Jurkat, Clone E6-1 (cell line): ENCODE data around the gene AGBL5.

Experiments used
- DNase-seq: peaks from one replicate; pipeline ENCODE4 v3.0.0-alpha.2; 2011; ENCODE audit warnings: low read depth, low spot score
- H3K4me3 ChIP-seq: 2 replicates; pipeline ENCODE4 v1.5.1; 2011; ENCODE audit warnings: mild to moderate bottlenecking, low read length, control low read depth, moderate library complexity

Gene AGBL5

DNA sequence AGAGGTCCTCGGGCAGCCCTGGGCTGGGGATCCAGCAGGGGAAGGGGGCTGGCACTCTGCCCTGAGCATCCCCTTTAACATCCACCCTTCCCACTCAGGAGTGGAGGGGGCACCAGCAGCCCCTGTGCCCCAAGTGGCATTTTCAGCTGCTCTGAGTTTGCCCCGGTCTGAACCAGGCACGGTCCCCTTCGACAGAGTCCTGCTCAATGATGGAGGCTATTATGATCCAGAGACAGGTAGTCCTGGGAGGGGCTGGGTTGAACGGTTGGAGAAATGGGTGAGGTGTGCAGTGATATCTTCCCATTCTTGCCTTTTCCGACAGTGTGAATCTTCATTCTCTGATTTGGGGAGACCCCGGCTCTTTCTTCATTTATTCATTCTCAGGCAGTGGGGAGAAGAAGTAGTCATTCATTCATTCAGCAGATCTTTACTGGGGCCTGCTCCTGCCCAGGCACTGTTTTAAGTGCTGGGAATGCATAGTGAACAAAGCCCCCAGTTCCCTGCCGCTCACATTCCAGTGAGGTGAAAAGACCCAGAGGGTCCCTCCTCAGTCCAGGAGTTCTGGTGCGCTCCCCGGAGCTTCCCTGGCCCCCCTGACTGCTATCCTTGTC is 33.7 kb downstream of the AGBL5 start:
- no peak for DNase-seq
- no peak overlapping the region for H3K4me3 ChIP-seq

DNA sequence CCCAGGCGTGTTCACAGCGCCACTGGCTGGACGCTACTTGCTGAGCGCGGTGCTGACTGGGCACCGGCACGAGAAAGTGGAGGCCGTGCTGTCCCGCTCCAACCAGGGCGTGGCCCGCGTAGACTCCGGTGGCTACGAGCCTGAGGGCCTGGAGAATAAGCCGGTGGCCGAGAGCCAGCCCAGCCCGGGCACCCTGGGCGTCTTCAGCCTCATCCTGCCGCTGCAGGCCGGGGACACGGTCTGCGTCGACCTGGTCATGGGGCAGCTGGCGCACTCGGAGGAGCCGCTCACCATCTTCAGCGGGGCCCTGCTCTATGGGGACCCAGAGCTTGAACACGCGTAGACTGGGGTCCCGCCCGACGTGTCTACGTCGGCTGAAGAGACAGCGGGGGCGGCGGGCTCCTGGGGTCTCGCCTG is 34.2 kb downstream of the AGBL5 start:
- DNase-seq: no peak
- H3K4me3 ChIP-seq: no peak overlapping the region; the same call in 1 of the 2 replicates

DNA sequence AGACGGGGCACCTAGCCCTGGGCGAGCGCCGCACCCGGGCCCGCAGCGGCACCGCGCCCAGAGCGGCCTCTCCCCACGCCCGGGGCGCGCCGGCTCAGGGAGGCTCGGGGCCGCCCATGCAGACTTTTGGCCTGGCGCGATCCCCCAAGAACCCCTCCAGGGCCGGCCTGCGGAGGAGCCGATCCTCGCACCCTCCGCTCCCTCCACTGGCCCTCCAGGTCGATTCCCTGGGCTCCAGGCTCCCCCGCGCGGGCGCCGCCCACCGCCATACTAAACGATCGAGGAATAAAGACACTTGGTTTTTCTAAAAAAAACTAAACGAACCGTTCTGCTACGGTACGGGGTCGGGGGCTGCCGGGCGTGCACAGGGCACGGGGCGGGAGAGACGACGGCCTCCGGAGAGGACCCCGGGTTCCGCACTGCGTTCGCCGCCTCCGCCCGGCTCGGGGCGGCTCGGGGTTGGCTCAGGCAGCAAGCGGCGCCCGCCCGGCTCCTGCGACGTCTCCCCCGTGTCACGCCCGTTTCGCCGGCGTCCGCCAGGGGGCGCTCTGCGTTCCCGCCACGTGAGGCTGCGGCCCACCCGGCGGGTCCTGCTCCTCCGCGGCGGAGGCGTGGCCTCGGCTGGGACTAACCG is 34.7 kb downstream of the AGBL5 start:
- peak; percentile 89 for DNase-seq
- H3K4me3 ChIP-seq: peak overlapping the region; percentile 55

DNA sequence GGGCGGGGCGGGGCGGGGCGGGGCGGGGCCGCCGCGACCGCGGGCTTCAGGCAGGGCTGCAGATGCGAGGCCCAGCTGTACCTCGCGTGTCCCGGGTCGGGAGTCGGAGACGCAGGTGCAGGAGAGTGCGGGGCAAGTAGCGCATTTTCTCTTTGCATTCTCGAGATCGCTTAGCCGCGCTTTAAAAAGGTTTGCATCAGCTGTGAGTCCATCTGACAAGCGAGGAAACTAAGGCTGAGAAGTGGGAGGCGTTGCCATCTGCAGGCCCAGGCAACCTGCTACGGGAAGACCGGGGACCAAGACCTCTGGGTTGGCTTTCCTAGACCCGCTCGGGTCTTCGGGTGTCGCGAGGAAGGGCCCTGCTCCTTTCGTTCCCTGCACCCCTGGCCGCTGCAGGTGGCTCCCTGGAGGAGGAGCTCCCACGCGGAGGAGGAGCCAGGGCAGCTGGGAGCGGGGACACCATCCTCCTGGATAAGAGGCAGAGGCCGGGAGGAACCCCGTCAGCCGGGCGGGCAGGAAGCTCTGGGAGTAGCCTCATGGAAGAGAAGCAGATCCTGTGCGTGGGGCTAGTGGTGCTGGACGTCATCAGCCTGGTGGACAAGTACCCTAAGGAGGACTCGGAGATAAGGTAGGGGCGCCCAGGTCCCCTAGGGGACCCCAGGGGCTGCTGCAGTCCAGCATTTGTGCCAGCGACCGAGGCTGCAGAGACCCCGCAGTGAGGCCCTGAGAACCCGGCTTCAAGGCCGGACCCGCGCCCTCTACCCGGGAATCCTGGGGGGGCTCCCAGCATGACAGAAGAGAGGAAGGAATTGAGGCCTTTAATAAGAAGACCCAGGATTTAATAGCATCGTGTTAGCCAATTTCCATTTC is 35.5 kb downstream of the AGBL5 start, which contains the start of gene KHK:
Gene KHK, plus strand, starts transcription at position 49 of the 870 bp plus-strand sequence. Its CDS starts 488 bp downstream, at position 537.
- peak within 1 kb of the TSS; percentile 55 for H3K4me3 ChIP-seq
- no peak for DNase-seq

DNA sequence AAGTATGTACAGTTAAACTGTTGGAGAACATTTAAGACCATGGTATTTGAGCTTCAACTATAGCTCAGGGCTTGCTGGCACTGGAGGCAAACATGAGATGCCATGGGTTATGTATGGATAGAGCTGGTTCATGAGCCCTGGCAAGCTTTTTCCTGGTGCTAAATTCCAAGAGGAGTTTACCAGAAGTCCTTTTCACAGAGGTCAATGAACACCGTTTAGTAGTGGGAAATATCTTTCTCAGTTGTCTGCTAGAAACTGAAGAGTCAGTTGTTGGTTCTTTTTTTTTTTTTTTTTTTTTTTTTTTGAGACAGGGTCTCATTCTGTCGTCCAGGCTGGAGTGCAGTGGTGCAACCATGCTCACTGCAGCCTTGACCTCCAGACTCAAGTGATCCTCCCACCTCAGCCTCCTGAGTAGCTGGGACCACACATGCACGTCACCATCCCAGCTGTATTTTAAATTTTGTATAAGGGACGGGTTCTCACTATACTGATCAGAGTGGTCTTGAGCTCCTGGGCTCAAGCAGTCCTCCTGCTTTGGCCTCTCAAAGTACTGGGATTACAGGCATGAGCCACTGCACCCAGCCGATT is 36.4 kb downstream of the AGBL5 start:
- no peak for DNase-seq
- no peak overlapping the region for H3K4me3 ChIP-seq

DNA sequence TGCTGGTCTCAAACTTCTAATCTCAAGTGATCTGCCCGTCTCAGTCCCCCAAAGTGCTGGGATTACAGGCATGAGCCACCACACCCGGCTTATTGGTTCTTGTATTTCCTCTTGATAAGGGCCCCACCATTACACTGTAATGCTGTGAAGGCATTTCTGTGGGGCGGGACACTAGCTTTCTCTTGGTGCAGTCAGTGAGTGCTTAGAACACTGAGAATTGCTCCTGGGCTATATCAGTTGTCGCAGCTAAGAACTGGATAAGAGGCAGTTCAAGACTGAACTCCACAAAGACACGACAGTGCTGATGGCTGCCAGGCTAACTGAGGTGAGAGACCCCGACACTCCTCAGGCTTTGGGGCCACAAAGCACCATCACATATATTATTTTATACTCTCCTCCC is 37.2 kb downstream of the AGBL5 start:
- no peak for DNase-seq
- H3K4me3 ChIP-seq: no peak overlapping the region

DNA sequence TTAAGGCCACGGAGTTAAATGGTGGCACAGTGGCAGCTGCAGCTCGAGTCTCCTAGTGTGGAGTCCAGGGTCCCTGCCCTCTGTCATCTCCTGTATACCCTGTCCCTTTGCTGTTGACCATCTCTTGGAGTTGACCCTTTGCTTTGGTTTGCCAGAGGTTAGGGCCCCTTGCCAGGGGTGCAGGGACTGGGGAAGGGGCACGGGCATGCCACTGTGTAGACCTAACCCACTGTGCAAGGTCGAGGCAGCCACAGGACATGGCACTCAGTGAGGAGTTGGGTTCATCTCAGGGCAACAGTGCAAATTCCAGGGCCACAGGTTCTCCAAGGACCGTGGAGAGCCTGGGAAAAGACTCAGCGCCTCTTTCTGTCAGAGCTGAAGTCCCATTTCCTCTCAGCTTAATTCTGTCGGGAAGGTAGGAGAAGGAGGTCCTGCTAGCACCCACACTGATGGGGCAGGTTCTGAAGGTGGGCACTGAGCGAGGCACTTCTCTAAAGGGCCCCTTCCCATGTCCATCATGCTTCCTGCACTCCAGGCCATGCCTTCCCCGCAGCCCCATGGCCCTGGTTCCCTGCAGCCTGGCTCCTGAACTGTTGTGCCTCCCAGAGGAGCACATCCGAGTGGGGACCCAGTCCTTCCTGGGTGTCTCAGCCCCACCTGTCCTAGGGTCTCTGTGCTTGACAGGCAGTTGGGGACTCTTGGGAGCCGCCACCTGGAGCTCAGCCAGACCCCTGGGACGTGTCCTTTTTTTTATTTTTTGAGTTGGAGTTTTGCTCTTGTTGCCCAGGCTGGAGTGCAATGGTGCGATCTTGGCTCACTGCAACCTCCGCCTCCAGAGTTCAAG is 37.9 kb downstream of the AGBL5 start:
- no peak for DNase-seq

DNA sequence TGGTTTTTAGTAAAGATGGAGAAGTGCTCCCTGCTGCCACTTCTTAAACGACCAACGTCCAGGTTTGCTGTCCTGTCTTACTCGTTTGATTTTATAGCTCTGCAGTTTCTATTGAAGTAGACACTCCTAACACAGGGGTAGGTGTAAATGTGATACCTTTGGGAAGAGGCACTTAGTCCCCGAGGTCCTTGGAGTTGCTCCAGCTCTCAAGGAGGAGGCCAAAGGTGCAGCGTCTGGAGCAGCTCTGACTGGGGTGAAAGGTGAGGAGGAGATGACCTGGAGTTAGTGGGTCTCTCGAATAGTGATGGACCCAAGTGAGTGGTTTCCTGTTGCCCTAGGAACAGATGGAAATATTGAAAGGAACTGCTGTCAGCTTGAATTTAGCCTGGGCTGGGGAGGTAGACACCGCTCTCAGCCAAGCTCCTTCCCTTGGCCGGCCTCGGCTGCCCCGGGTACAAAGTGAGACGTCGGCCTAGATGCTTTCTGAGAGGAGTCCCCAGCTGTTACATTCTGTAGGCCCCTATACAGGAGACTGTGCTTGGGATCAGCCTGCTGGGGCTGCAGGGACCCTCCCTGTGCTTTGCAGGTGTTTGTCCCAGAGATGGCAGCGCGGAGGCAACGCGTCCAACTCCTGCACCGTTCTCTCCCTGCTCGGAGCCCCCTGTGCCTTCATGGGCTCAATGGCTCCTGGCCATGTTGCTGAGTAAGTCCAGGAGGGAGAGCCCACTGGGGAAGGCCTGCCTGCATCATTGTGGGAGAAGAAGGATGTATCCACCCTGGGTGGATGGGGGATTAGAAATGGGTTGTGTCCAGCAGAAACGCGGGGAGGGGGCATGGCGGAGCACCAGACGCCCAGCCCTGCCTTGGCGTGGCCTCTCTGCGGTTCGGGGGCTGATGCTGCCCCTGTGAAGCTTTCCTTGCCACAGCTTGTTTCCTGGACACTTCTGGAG is 40.6 kb downstream of the AGBL5 start:
- DNase-seq: no peak
- H3K4me3 ChIP-seq: no peak overlapping the region

More for the DNA sequence above, 37.9 kb downstream of the AGBL5 start:
- no peak overlapping the region for H3K4me3 ChIP-seq

DNA sequence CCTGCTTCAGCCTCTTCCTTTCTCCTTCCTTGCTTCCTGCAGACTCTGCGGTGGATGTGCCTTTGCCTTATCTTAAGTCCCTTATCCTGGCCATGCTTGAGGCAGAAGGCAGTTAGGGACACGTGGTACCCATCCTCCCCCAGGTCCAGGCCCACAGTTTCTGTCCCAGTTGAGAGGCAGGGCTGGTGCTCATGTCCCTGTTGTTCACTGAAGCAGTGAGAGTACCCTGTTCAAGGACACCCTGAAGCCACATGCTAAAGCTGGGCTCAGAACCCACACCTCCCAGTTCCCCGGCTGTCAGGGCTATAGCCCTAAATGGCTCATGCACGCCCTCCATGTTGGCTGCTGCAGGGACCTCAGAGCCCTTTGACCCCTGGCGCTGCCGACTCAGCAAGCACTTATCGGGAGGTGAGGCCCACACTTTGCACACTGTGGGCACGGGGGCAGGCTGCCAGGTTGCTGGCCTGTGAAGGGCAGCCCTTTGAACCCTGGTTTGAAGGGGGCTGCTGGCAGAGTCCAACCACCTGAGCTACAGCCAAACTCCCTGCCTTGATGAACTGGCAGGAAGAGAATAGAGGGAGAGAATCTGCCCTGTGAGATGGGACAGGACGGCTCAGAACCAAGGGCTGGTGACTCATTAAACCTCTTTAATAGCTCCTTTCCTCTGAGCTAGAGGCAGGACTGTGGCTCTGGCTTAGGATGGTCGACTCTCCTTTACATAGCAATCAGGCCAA is 41.4 kb downstream of the AGBL5 start:
- H3K4me3 ChIP-seq: no peak overlapping the region
- no peak for DNase-seq

DNA sequence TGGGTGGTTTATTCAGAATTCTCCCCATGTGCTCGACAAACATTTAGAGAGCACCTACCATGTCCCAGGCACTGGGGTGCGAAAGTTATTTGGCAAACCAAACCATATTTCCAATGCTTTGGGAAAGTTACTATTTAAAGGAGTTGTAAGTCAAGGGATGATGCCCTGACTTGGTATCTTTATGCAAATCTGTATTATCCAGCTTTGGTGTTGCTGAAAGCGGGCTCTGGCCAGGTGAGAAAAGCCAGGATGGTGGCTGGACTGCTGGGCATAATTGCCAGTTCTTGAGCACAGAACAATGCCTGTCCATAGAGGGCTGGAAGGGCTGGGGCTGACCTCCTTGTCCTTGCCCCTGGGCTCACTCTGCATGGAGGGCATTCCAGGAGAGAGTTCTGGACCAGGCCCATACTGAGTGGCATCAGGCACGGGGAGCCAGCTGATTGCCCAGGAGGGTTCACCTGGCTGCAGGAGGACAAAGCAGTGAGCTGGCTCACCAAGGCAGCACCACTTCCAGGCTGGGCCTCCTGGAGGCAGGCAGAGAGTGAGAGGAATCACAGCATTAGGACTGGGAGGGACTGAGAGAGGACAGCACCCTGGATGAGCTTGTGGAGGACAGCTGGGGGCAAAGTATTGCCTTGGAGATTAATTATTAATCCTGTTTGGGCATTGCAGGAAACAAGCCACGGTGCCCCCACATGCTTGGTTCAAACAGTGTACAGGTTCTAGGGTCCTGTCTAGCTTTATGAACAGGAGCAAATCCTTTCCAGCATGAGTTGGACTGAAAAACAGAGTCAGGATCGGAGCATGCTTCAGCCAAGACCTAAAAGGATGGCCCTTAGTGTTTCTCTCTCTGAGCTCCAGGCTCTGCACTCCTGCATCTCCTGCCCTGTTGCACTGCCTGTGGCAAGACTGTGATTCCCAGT is 42.2 kb downstream of the AGBL5 start:
- no peak overlapping the region for H3K4me3 ChIP-seq
- DNase-seq: no peak

DNA sequence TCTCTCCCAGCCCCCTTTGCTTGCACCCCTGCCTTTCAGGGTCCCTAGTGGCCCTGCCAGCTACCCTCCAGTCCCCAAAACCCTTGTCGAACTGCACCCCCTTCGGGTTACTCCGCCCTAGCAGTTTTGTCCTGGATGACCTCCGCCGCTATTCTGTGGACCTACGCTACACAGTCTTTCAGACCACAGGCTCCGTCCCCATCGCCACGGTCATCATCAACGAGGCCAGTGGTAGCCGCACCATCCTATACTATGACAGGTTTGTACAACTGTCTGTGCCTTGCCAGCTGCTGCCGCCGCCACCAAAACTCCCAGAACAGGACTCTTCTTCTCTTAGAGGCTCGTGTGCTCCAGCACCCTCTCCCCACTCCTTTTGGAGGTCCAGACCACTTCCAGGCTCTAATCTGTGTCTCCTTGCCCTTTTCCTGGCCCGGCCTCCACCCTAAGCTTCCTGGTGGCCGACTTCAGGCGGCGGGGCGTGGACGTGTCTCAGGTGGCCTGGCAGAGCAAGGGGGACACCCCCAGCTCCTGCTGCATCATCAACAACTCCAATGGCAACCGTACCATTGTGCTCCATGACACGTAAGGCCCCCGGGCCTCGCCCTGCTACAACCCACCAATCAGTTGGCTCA is 43.0 kb downstream of the AGBL5 start:
- H3K4me3 ChIP-seq: no peak overlapping the region
- DNase-seq: no peak

DNA sequence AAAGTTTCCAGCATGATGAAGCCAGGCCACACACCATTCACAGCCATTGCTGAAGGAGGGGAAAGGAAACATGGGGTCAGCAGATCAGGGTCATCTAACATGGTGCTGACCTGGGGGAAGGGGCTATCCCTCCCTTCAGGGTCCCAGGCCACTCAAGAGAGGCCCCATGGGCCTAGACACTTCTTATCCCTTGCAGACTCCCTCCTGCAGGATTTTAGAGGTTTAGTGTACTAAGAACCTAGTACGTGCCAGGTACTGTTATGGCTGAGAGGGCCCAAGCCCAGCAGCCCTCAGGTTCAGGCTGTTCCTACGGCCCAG is 43.9 kb downstream of the AGBL5 start:
- H3K4me3 ChIP-seq: no peak overlapping the region
- no peak for DNase-seq

DNA sequence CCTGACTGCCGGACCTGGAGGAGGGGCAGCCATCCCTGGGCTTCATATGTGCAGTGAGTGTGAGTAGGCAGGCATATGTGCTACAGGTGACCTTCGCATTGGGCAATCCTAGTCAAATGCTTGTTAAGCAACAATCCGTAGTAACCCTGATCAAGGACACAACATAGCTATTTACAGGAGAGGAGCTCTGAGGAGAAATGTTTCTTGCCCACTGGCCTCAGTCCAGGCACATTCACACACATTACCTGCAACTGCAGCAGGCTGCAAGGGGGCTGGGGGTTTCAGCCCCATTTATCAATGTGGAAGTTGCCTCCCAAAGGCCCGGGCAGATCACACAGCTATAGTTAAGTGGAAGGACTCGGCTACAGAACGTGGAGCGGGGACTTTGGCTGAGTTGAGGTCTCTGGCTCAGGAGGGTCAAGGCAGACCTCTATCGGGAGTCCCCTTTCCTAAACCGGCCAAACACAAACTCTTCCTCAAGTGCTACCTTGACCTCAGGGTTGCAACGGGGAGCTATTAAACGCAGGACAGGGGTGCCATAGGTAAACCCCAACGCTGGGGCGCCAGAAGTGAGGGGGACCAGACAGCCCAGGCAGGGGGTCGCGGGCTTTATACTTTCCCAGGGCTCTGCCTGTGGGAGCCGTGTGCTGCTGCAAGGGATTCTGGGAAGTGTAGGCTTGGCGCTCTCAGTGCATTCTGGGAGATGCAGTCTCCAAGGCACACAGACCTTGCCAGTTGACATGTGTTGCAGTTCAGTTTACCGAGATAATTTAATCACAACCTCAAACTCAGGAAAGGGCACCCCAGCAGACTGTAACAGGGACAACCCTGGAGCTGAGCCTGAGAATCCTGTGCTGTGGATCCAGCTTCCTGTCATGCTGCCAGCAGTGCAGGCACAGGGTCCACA is 44.5 kb downstream of the AGBL5 start:
- peak; percentile 55 for DNase-seq
- H3K4me3 ChIP-seq: peak overlapping the region; percentile 27

DNA sequence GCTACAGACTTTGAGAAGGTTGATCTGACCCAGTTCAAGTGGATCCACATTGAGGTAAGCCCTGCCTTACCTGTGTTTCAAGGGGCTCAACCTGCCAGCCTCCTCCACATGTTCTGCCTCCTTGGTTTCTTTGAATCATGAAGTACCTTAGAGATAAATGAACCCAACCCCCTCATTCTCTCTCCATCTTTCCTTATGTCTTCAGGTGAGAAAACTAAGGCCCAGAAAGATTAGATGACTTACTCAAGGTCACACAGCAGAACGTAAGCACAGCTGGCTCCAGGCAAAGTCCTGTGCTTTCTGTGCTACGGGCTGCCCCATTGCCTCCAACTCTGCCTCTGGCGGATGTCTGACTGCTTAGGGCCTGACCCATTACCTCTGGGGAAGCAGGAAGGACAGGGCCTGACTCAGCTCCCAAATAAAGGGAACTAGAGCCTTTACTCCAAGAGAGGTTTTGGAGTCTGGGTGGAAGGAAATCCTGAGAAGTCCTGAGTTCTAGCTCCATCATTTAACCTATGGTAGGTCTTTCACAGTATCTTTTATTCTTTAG is 45.4 kb downstream of the AGBL5 start:
- DNase-seq: no peak
- H3K4me3 ChIP-seq: no peak overlapping the region

DNA sequence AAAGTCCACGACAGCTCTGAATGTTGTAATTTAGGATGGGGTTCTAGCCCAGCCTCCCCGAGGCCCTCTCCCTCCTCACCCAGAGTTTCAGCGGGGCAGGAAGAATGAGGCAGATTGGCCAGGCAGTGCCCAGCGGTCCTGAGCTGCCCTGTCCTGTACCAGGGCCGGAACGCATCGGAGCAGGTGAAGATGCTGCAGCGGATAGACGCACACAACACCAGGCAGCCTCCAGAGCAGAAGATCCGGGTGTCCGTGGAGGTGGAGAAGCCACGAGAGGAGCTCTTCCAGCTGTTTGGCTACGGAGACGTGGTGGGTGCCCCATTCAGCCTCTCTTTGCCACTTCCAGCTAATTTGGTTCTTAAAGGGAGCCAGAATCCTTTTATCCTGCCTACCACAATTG is 45.9 kb downstream of the AGBL5 start:
- no peak overlapping the region for H3K4me3 ChIP-seq

More for the DNA sequence above, 45.9 kb downstream of the AGBL5 start:
- no peak for DNase-seq
